Testis (tissue), 3 donors: ENCODE measurements around the gene KLHL25. TPM values are rescaled to one million over a fixed set of nuclear protein-coding genes. Genes with fewer than 3 reads are reported as not detected.

ENCODE experiments used
- DNase-seq: peaks from one replicate; pipeline ENCODE4 v3.0.0-alpha.2; 2019
- H3K27ac ChIP-seq, 2 donors: fragments of 200-600 bp; sonication (generic); one replicate each; pipeline ENCODE4 v1.5.1; 2019
- H3K27me3 ChIP-seq: fragments of 200-600 bp; sonication (generic); one replicate; pipeline ENCODE4 v1.5.1; 2019
- H3K36me3 ChIP-seq: fragments of 200-600 bp; sonication (generic); one replicate; pipeline ENCODE4 v1.5.1; 2017; ENCODE audit warnings: low read depth; ENCODE audit errors: missing control alignments
- H3K4me1 ChIP-seq: fragments of 200-600 bp; sonication (generic); one replicate; pipeline ENCODE4 v1.5.1; 2019
- H3K4me3 ChIP-seq, 2 donors: fragments of 200-600 bp; sonication (generic); one replicate each; pipeline ENCODE4 v1.5.1; 2017 to 2019
- H3K9me3 ChIP-seq: fragments of 200-600 bp; sonication (generic); one replicate; pipeline ENCODE4 v1.5.1; 2017
- POLR2A ChIP-seq: fragments of 450-650 bp; IDR thresholded peaks from one replicate; pipeline ENCODE4 v1.6.1; 2017; ENCODE audit warnings: antibody characterized with exemption, mild to moderate bottlenecking, moderate library complexity
- WGBS, 2 donors: methylation state at CpG; one replicate each; pipeline ENCODE4 v1.1.5; 2018; 5-methylcytosine and 5-hydroxymethylcytosine counted together
- intact Hi-C: fragments of 100-400 bp; cut with DNase I; formaldehyde crosslinking; loops from one replicate; pipeline ENCODE4 v1.15.1; 2023; ENCODE audit warnings: low total_unique reads
- polyA plus RNA-seq: library from polyadenylated mRNA; stranded (reverse); fragments of 350-450 nt; fragmentation: Illumina TruSeq; extraction: RNeasy Lipid Tissue Mini Kit (QIAGEN cat#74804); gene quantifications from one replicate; pipeline ENCODE4 v1.2.3, GENCODE V29; 2014; ENCODE audit warnings: low read depth, low replicate concordance; ENCODE audit not compliant: insufficient read depth
- total RNA-seq, 2 donors: library from RNA; depleted of rRNA; stranded (reverse); fragments of >200 nt; gene quantifications; one replicate each; pipeline ENCODE4 v1.2.3, GENCODE V29; 2016
- TF ChIP-seq, protein P1 (sequence below), 3 experiments: fragments of 450-650 bp in 2 of 3; fragments of 200-600 bp in 1 of 3; sonication (generic) in 1 of 3; IDR thresholded peaks; one replicate each; pipeline ENCODE4 v1.5.1; 2016 to 2019; ENCODE audit warnings: antibody characterized with exemption in 3 of 3, mild to moderate bottlenecking in 2 of 3, moderate library complexity in 1 of 3

Gene KLHL25
- total and polyA plus RNA-seq, 3 donors from 2014 or later, result 19.6 to 50.1 (median 42.6) TPM

DNA sequence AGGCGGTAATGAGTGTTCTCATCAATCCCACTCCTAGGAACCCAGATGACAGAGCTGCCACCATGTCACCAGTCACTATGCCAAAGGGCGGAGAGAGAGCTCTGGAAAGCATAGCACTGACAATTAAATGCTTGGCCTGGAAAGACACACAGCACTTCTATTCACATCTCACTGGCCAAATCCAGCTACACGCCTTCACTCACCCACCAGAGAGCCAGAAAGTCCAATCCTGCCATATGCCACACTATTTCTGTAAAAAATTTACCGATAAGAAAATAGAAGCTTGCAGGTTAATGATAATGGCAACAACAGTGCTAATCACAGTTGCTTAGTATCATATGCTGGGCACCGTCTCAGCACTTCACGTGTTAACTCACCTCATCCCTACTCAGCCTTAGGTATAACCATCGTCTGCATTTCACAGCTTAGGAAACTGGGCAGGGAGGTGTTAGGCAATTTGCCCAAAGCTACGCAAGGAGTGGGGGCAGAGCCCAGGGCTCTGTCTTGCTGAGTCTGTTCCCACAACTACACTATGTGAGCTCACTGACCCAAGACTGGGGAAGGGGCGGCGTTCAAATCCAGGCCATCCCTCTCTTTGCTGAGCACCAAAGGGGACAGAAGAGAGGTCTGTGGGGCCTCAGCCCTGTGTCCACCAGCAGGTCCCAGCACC is 16.5 kb downstream of the KLHL25 start:
- 68 to 83% methylated on average over 8 to 10 of the region's 10 CpGs for WGBS, 2 donors
- Histone ChIP-seq H3K4me3 (no peak overlapping the region), H3K27ac (peak overlapping the region in 1 of 2 donors; percentile 24), H3K4me1 (peaks cover 27% of the 10 kb centered on the region), H3K36me3 (no peaks in the 10 kb centered on the region), H3K9me3 (no peaks in the 10 kb centered on the region), H3K27me3 (no peaks in the 10 kb centered on the region)
- intact Hi-C loops, result no loop called here
- no peak for TF ChIP-seq POLR2A
- peak; percentile 54 for DNase-seq

DNA sequence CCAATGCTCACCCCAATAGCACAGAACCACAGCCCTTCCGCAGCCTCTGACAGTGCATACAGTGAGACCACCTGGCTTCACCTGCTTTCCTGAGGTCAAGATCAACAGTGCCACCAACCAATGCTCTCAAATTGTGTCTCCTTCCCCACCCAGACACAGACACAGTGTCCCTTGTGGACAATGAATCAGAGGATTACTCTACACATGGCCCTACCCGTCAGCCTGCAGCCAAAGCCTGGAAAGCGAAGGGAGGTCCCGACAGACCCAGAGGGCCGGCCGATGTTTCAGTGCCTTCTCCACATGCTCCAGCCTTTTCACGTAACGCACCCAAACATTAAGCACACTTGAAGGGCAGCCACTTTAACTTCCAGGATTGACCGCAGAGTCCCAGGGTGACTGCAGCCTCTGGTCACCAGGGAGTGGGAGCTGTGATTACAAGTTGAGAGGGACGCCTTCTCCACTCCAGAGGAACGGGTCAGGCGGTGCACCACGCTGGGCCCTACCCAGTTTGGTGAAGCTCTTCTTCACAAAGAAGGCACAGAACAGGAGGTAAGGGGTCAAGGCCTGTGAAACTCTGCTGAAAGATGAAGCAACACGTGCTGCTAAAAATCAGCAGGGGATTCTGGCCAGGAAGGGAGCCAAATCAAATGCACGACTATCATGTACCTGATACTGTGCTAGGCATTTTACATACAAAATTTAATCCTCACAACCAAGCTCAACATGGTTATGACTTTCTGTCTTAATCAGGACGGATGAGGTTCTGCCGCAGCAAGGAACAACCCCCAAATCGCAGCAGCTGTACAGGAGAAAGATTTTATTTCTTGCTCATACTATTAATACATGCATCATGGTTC is 17.2 kb downstream of the KLHL25 start:
- Histone ChIP-seq H3K27me3 (no peaks in the 10 kb centered on the region), H3K4me3 (no peak overlapping the region), H3K9me3 (no peaks in the 10 kb centered on the region), H3K27ac (no peak overlapping the region), H3K4me1 (peaks cover 27% of the 10 kb centered on the region), H3K36me3 (no peaks in the 10 kb centered on the region)
- no peak for DNase-seq
- TF ChIP-seq POLR2A, result no peak
- TF ChIP-seq, protein P1, sequence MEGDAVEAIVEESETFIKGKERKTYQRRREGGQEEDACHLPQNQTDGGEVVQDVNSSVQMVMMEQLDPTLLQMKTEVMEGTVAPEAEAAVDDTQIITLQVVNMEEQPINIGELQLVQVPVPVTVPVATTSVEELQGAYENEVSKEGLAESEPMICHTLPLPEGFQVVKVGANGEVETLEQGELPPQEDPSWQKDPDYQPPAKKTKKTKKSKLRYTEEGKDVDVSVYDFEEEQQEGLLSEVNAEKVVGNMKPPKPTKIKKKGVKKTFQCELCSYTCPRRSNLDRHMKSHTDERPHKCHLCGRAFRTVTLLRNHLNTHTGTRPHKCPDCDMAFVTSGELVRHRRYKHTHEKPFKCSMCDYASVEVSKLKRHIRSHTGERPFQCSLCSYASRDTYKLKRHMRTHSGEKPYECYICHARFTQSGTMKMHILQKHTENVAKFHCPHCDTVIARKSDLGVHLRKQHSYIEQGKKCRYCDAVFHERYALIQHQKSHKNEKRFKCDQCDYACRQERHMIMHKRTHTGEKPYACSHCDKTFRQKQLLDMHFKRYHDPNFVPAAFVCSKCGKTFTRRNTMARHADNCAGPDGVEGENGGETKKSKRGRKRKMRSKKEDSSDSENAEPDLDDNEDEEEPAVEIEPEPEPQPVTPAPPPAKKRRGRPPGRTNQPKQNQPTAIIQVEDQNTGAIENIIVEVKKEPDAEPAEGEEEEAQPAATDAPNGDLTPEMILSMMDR (IDR thresholded peaks at IDR 0.05), result no peak
- intact Hi-C loops, result no loop called here
- 66 to 72% methylated on average over 17 to 18 of the region's 18 CpGs for WGBS, 2 donors

DNA sequence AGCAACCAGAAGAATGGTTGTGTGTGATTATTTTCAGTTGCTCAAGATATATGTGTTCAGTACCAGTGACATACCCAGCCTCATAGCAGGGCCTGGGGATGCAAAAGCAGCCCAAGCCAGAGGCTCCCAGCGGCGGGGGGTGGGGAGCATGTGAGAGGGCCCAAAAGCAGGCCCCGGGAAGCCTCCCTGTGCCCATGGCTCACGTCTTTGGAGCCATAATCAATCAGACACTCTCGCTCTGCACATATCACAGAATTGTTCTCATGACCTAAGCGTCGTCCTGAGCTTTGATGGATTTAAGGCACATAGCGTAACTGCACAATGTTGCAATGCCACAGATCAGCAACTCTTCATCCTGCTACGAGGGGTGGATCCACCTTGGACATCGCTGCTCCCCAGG is 20.8 kb downstream of the KLHL25 start:
- no peak for TF ChIP-seq POLR2A
- TF ChIP-seq, protein P1 (IDR thresholded peaks at IDR 0.05), result no peak
- H3K36me3 ChIP-seq, result no peaks in the 10 kb centered on the region
- H3K27me3 ChIP-seq, result no peaks in the 10 kb centered on the region
- H3K27ac ChIP-seq, result no peak overlapping the region
- 82 to 88% methylated on average over 8 to 10 of the region's 10 CpGs for WGBS, 2 donors
- no peak overlapping the region for H3K4me3 ChIP-seq
- H3K4me1 ChIP-seq, result peaks cover 9% of the 10 kb centered on the region
- H3K9me3 ChIP-seq, result no peaks in the 10 kb centered on the region
- DNase-seq, result no peak
- intact Hi-C loops, result no loop called here

DNA sequence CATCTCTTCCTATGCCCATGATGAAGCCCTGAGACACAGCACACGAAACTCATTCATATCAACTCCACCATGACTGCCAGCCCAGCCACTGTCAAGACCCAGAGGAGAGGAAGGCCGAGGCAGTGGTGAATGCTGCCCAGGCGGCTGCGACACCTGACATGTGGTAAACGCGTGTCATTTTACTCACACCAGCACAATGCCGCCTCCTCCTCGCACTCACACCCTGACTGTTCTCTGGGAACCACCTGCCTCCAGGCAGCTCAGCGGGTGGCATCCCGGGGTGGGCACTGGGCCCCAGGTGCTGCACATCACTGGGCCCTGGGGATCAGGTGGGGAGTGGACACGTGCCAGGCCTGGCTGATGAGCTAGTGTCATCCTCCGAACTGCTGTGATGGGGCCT is 21.5 kb downstream of the KLHL25 start:
- Histone ChIP-seq H3K27me3 (no peaks in the 10 kb centered on the region), H3K4me1 (peaks cover 4% of the 10 kb centered on the region), H3K36me3 (no peaks in the 10 kb centered on the region), H3K27ac (no peak overlapping the region), H3K9me3 (no peaks in the 10 kb centered on the region), H3K4me3 (no peak overlapping the region)
- no peak for DNase-seq
- intact Hi-C loops, result no loop called here
- 92 to 98% methylated on average over 10 to 12 of the region's 12 CpGs for WGBS, 2 donors
- no peak for TF ChIP-seq POLR2A
- TF ChIP-seq, protein P1 (IDR thresholded peaks at IDR 0.05), result no peak

DNA sequence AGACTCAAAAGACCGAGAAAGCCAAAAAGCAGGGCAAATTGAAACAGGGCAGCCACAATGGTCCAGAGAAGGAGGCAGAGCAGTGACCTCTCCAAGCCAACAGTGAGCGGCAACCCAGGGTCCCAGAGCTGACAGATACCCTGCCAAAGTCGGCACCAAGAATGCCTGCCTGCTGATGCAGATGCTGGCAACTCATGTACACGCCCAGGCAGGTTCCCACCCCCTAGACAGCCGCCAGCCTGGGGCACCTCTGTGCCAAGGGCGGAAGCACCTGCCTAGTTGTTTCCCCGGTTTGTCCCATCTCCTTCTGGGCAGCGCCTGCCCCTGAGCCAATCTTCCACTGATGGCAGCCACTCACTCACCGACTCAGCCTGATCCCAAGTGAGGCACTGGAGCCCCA is 22.1 kb downstream of the KLHL25 start:
- peaks cover 4% of the 10 kb centered on the region for H3K4me1 ChIP-seq

More for the DNA sequence above, 22.1 kb downstream of the KLHL25 start:
- Histone ChIP-seq H3K36me3 (no peaks in the 10 kb centered on the region), H3K27me3 (no peaks in the 10 kb centered on the region), H3K4me3 (no peak overlapping the region), H3K9me3 (no peaks in the 10 kb centered on the region), H3K27ac (no peak overlapping the region)
- TF ChIP-seq POLR2A, result no peak
- TF ChIP-seq, protein P1 (IDR thresholded peaks at IDR 0.05), result no peak
- intact Hi-C loops, result no loop called here
- WGBS, 2 donors, result 91 to 96% methylated on average over 9 of the region's 9 CpGs
- no peak for DNase-seq
